GM23248 (cell line): Measurements from ENCODE around the gene GDAP2. TPM values are rescaled to one million over a fixed set of nuclear protein-coding genes. Genes with fewer than 3 reads are reported as not detected.

Source experiments
- DNase-seq: peaks from one replicate; pipeline ENCODE4 v3.0.0-alpha.2; 2015
- H2AFZ ChIP-seq: fragments of 200-600 bp; sonication (generic); 2 replicates; pipeline ENCODE4 v1.6.1; 2016; ENCODE audit warnings: antibody characterized with exemption
- H3F3A ChIP-seq: fragments of 200-600 bp; sonication (generic); 2 replicates; pipeline ENCODE4 v1.6.1; 2016; ENCODE audit warnings: mild to moderate bottlenecking, antibody characterized with exemption, mixed run types; ENCODE audit not compliant: insufficient read depth
- H3K27ac ChIP-seq: fragments of 200-600 bp; sonication (generic); 2 replicates; pipeline ENCODE4 v1.5.1; 2016; ENCODE audit warnings: mild to moderate bottlenecking
- H3K27me3 ChIP-seq: fragments of 200-600 bp; sonication (generic); replicated peaks from 2 replicates; pipeline ENCODE4 v1.6.1; 2016; ENCODE audit warnings: mild to moderate bottlenecking; ENCODE audit not compliant: insufficient read depth
- H3K36me3 ChIP-seq: fragments of 200-600 bp; sonication (generic); 2 replicates; pipeline ENCODE4 v1.6.1; 2016; ENCODE audit warnings: low read depth, mild to moderate bottlenecking
- H3K4me1 ChIP-seq: fragments of 200-600 bp; sonication (generic); 2 replicates; pipeline ENCODE4 v1.6.1; 2016; ENCODE audit warnings: mild to moderate bottlenecking; ENCODE audit not compliant: insufficient read depth
- H3K4me2 ChIP-seq: fragments of 200-600 bp; sonication (generic); one replicate; pipeline ENCODE4 v1.6.1; 2016; ENCODE audit warnings: mild to moderate bottlenecking; ENCODE audit not compliant: unreplicated experiment
- H3K4me3 ChIP-seq: fragments of 200-600 bp; sonication (generic); 2 replicates; pipeline ENCODE4 v1.5.1; 2016; ENCODE audit warnings: mild to moderate bottlenecking
- H3K79me2 ChIP-seq: fragments of 200-600 bp; sonication (generic); 2 replicates; pipeline ENCODE4 v1.6.1; 2016; ENCODE audit warnings: mild to moderate bottlenecking; ENCODE audit not compliant: insufficient read depth
- H3K9ac ChIP-seq: fragments of 200-600 bp; sonication (generic); 2 replicates; pipeline ENCODE4 v1.6.1; 2016; ENCODE audit warnings: mild to moderate bottlenecking
- H3K9me2 ChIP-seq: fragments of 200-600 bp; sonication (generic); 2 replicates; pipeline ENCODE4 v1.6.1; 2016; ENCODE audit warnings: mixed run types, mild to moderate bottlenecking, moderate library complexity; ENCODE audit not compliant: insufficient read depth
- H3K9me3 ChIP-seq: fragments of 200-600 bp; sonication (generic); one replicate; pipeline ENCODE4 v1.6.1; 2017; ENCODE audit warnings: low read depth
- H4K20me1 ChIP-seq: fragments of 200-600 bp; sonication (generic); 2 replicates; pipeline ENCODE4 v1.6.0; 2016; ENCODE audit not compliant: insufficient read depth
- EZH2 ChIP-seq: fragments of 200-600 bp; sonication (generic); IDR thresholded peaks from 2 replicates; pipeline ENCODE4 v1.6.1; 2018; ENCODE audit warnings: antibody characterized with exemption, mild to moderate bottlenecking; ENCODE audit not compliant: insufficient read depth, poor library complexity, severe bottlenecking
- EZH2phosphoT487 ChIP-seq: fragments of 200-600 bp; sonication (generic); IDR thresholded peaks from 2 replicates; pipeline ENCODE4 v1.6.1; 2018; ENCODE audit warnings: antibody characterized with exemption, moderate library complexity, mild to moderate bottlenecking, low read depth; ENCODE audit not compliant: insufficient read depth
- WGBS, 2 experiments: methylation state at CpG; one replicate each; pipeline ENCODE4 v1.1.6; 2015 to 2017; ENCODE audit warnings: low lambda C conversion rate in 2 of 2, low coverage in 1 of 2; ENCODE audit errors: missing lambda C conversion rate in 2 of 2; 5-methylcytosine and 5-hydroxymethylcytosine counted together
- in situ Hi-C: fragments of 300-500 bp; cut with MboI; formaldehyde crosslinking; loops from 2 replicates; pipeline ENCODE4 v1.15.0; 2020
- polyA plus RNA-seq: library from polyadenylated mRNA; unstranded; fragments of >200 nt; fragmentation: Nextera tagmentation; extraction: Ambion mirVana; gene quantifications from 2 replicates; pipeline ENCODE4 v1.2.1, GENCODE V29; 2016
- total RNA-seq: library from RNA; depleted of rRNA; stranded (reverse); fragments of >200 nt; shearing (Covaris generic); gene quantifications from 2 replicates; pipeline ENCODE4 v1.2.3, GENCODE V29; 2014

Gene GDAP2
- total and polyA plus RNA-seq, 2 experiments from 2014 or later, result 17.9 to 19.6 TPM

DNA sequence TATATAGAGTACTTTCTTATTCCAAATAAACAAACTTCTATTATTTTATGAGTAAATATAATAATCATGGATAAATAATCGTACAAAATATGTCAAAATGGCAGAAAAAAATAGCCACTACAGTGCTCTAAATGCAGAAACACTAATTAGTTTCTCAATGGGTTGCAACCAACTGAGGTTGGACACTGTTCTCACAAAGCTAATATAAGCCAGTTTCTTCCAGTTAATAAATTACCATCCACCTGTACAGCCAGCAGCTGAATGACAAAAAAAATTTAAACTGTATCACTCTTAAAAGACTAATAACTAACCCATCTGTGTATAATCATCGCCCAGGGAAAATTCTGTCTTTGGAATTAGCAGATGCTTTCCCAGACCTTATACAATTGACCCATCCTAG is 36.9 kb downstream of the GDAP2 start:
- H2AFZ ChIP-seq, result no peak overlapping the region
- no peaks in the 10 kb centered on the region for H3K9me3 ChIP-seq
- TF ChIP-seq EZH2, result no peak
- TF ChIP-seq EZH2phosphoT487, result no peak
- no peak overlapping the region for H3K4me2 ChIP-seq
- no peak overlapping the region for H3K27ac ChIP-seq
- H4K20me1 ChIP-seq, result no peaks in the 10 kb centered on the region
- WGBS, 2 experiments, result 97 to 100% methylated on average over 2 of the region's 2 CpGs
- H3K9me2 ChIP-seq, result 0 out of 2 replicates have a peak, but pooled peaks cover 4% of the 10 kb centered on the region
- H3K36me3 ChIP-seq, result no peaks in the 10 kb centered on the region
- in situ Hi-C loops, result no loop called here
- H3K4me1 ChIP-seq, result peaks cover 9% of the 10 kb centered on the region
- H3K79me2 ChIP-seq, result no peaks in the 10 kb centered on the region
- DNase-seq, result no peak
- H3K27me3 ChIP-seq, result no peaks in the 10 kb centered on the region
- no peak overlapping the region for H3K9ac ChIP-seq
- 0 out of 2 replicates have a peak, but pooled peaks cover 13% of the 10 kb centered on the region for H3F3A ChIP-seq
- H3K4me3 ChIP-seq, result no peak overlapping the region

DNA sequence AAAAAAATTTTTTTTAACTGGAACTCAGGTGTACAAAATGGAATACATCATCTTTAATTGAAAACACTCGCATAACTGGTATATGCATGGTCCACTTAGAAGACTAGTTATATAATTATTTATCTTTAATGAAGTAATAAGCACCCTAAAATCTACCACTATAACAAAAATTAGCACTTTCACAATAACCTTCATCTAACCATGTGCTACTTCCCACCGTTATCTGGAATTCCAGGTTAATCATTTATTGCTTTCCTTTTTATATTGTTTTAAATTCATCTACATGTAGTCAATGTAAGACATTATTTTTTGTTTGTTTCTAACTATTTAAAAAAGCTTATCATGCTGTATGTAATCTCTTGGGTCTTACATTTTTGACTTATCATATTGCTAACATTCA is 39.0 kb downstream of the GDAP2 start:
- Histone ChIP-seq H3F3A (peaks cover 20% of the 10 kb centered on the region), H2AFZ (no peak overlapping the region), H3K4me3 (no peak overlapping the region), H3K4me2 (no peak overlapping the region), H3K9me3 (no peaks in the 10 kb centered on the region), H3K9me2 (0 out of 2 replicates have a peak, but pooled peaks cover 4% of the 10 kb centered on the region), H3K79me2 (no peaks in the 10 kb centered on the region), H4K20me1 (no peaks in the 10 kb centered on the region), H3K9ac (no peak overlapping the region), H3K4me1 (peaks cover 29% of the 10 kb centered on the region), H3K36me3 (no peaks in the 10 kb centered on the region), H3K27me3 (no peaks in the 10 kb centered on the region), H3K27ac (no peak overlapping the region)
- no peak for DNase-seq
- TF ChIP-seq EZH2phosphoT487 (no peak), EZH2 (no peak)
- in situ Hi-C loops, result no loop called here
- 98% methylated on average over 2 of the region's 2 CpGs for WGBS, 2 experiments

DNA sequence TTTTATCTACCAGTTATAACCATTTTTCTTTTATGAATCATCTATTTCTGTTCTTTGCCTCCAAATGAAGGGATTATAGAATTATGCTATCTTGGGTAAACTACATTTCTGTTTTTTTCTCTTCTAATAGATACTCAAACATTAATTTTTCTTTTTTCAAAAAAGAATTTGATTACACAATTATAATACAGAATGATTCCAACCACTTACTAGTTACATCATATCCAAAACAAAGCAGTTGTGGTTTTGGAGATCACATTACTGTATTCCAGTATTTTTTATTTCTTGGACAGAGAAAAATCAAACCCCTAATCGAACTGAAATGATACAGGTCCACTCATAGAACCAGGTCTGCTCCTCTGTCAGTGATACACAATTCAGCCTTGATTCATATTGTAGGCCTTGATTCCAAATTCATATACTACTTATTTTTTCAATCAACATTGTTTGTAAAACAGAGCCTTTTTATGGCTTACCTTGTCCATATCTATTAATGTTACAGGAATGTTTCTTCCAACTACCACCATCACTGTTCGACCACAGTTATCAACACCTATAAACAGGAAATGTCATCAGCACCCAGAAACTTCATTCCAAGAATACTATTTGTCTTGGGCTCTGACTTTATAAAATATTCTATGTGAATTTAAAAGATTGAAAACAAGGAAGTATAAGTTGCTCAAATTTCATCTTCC is 43.2 kb downstream of the GDAP2 start:
- Histone ChIP-seq H2AFZ (no peak overlapping the region; the same call in 1 of the 2 replicates), H3F3A (peaks cover 30% of the 10 kb centered on the region), H3K4me3 (no peak overlapping the region), H3K27ac (peak overlapping the region; percentile 49), H3K9me2 (0 out of 2 replicates have a peak, but pooled peaks cover 4% of the 10 kb centered on the region), H4K20me1 (no peaks in the 10 kb centered on the region), H3K36me3 (no peaks in the 10 kb centered on the region), H3K4me2 (peak overlapping the region; percentile 31), H3K4me1 (peaks cover 38% of the 10 kb centered on the region), H3K79me2 (no peaks in the 10 kb centered on the region), H3K9me3 (no peaks in the 10 kb centered on the region), H3K27me3 (no peaks in the 10 kb centered on the region), H3K9ac (no peak overlapping the region)
- peak; percentile 58 for DNase-seq
- in situ Hi-C loops, result loop anchor here (10.0 kb wide), 1 partner anchor 351 kb away; no protein-coding TSS in a partner anchor
- WGBS, 2 experiments, result 23 to 35% methylated on average over 2 of the region's 2 CpGs
- TF ChIP-seq EZH2phosphoT487 (no peak), EZH2 (no peak)

DNA sequence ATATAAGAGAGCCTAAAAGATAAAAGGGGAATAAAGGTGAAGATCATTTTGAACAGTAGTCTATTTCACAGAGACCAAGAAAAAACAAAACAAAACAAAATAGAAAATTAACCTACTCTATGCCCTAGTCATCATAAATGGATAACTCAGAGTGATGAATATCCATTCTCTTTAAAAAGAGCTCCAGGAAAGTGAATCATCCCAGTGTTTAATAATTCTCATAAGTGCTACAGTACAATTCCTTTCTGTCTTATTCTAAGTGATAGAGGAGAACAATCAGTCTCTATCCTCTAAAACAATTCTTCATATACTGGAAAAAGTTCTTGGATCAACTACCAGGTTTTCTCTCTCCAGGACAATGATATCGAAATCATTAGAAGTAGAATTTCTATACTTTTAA is 45.8 kb downstream of the GDAP2 start:
- H3K4me1 ChIP-seq, result peaks cover 38% of the 10 kb centered on the region
- no peaks in the 10 kb centered on the region for H3K27me3 ChIP-seq
- no peak overlapping the region for H3K9ac ChIP-seq
- H3K4me2 ChIP-seq, result no peak overlapping the region
- H2AFZ ChIP-seq, result no peak overlapping the region
- TF ChIP-seq EZH2 (no peak), EZH2phosphoT487 (no peak)
- no peak overlapping the region for H3K27ac ChIP-seq
- in situ Hi-C loops, result loop anchor here (10.0 kb wide), 1 partner anchor 349 kb away; no protein-coding TSS in a partner anchor
- no peaks in the 10 kb centered on the region for H4K20me1 ChIP-seq
- H3F3A ChIP-seq, result peaks cover 30% of the 10 kb centered on the region
- H3K9me2 ChIP-seq, result no peaks in the 10 kb centered on the region
- H3K4me3 ChIP-seq, result no peak overlapping the region
- DNase-seq, result peak; percentile 22
- peaks cover 9% of the 10 kb centered on the region for H3K36me3 ChIP-seq
- H3K9me3 ChIP-seq, result no peaks in the 10 kb centered on the region
- WGBS, 2 experiments, result 98 to 100% methylated on average over 1 of the region's 1 CpG
- H3K79me2 ChIP-seq, result no peaks in the 10 kb centered on the region
